ENCODE results near the gene ITPR3. TPM values are rescaled to one million over a fixed set of nuclear protein-coding genes. Genes with fewer than 3 reads are reported as not detected.

ITPR3 gene
- total and polyA plus RNA-seq, 2 donors (not counting 3 experiments of a cell fraction or from before 2014, with no cell fraction given) = 28.8 to 52.2 TPM

DNA sequence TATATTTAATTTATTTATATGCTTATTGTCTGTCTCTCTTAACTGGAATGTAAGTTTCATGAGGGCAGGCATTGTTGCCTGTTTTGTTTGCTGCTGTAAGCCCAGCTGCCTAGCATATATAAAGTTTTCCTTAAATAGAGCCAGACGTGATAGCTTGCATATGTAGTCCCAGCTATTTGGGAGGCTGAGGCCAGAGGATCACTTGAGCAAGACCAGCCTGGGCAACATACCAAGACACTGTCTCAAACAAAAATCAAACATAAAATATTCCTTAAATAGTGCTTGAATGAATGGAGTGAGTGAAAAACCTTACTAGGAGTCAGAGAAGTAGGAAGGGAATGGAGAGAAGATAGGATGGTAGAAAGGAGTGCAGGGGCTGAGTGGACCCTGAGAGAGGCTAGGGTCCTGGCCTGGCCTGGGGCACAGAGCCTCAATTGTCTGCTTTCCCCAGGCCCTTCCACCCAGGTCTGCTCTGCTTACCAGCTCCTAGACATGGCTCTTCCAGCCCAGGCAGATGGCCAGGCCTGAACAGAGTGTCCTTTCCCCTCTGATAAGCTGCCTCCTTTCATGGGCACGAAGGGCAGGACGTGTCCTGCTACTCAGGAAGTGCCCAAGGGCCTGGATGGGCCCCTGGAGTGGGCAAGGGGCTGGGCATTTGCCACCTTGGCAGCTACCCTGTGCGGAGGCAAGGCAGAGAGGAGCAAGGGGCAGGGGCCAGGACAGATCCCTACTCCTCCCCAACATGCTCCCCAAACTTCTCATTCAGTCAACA, 23.4 kb upstream of the ITPR3 start:
- H3K36me3 ChIP-seq (ENCODE audit: control insufficient read depth in 2 of 2, extremely low read depth in 1 of 2, insufficient read depth in 2 of 2, low read length in 2 of 2) = no peaks in the 10 kb centered on the region
- H3K4me3 ChIP-seq (replicated peaks in 1 of 3; ENCODE audit: insufficient read depth in 1 of 3, low read depth in 1 of 3, low read length in 3 of 3) = no peak overlapping the region
- H3K27me3 ChIP-seq (ENCODE audit: control insufficient read depth in 2 of 2, insufficient read depth in 2 of 2, low read length in 2 of 2) = no peaks in the 10 kb centered on the region
- H3K4me1 ChIP-seq (ENCODE audit: control insufficient read depth, extremely low read depth, insufficient read depth, low read length) = peaks cover 5% of the 10 kb centered on the region
- no peak overlapping the region for H3K27ac ChIP-seq (ENCODE audit: insufficient read depth, low read depth, low read length)
- FAIRE-seq = no peak
- DNase-seq (ENCODE audit: low read depth, low spot score) = no peak
- CTCF ChIA-PET = interaction anchor here (1.3 to 1.8 kb wide), 3 partner anchors 8 to 19 kb away, joined by 3 to 6 read pairs (median 6); no protein-coding TSS in a partner anchor
- no peak overlapping the region for H3K9ac ChIP-seq (replicated peaks; ENCODE audit: extremely low read depth, insufficient read depth, low read length)
- H2AFZ ChIP-seq (ENCODE audit: low read depth, low read length) = no peak overlapping the region
- dilution Hi-C loops (cut with MboI; ENCODE audit: extremely low pct_ligation_motif_present, low sequenced_read_pairs) = no loop called here
- no TSS peak for BruUV-seq (replicated peaks)
- POLR2A ChIA-PET = no interaction called here
- no peaks in the 10 kb centered on the region for H3K79me2 ChIP-seq (ENCODE audit: control insufficient read depth, insufficient read depth, low read length)
- H3K9me3 ChIP-seq (replicated peaks; ENCODE audit: control insufficient read depth, insufficient read depth, low read length) = no peaks in the 10 kb centered on the region
- H4K20me1 ChIP-seq (replicated peaks; ENCODE audit: control insufficient read depth, extremely low read depth, insufficient read depth, low read length) = no peaks in the 10 kb centered on the region
- intact Hi-C loops (cut with micrococcal nuclease) = no loop called here
- TF ChIP-seq MYC (IDR thresholded peaks at IDR 0.05; ENCODE audit: low read depth, low read length) (no peak), POLR2A (IDR thresholded peaks at IDR 0.05; ENCODE audit: low read depth, low read length) (no peak), JUN (IDR thresholded peaks at IDR 0.05; ENCODE audit: borderline replicate concordance, insufficient read depth, insufficient read length, low read depth) (no peak), GATA2 (IDR thresholded peaks at IDR 0.05; ENCODE audit: insufficient read depth, insufficient read length, low read depth, low read length) (no peak), POLR2AphosphoS5 (IDR thresholded peaks at IDR 0.05; ENCODE audit: insufficient read depth, low read depth, low read length) (no peak), FOS (IDR thresholded peaks at IDR 0.05; ENCODE audit: borderline replicate concordance, insufficient read depth, low read length) (no peak)
- TF ChIP-seq, protein P1, sequence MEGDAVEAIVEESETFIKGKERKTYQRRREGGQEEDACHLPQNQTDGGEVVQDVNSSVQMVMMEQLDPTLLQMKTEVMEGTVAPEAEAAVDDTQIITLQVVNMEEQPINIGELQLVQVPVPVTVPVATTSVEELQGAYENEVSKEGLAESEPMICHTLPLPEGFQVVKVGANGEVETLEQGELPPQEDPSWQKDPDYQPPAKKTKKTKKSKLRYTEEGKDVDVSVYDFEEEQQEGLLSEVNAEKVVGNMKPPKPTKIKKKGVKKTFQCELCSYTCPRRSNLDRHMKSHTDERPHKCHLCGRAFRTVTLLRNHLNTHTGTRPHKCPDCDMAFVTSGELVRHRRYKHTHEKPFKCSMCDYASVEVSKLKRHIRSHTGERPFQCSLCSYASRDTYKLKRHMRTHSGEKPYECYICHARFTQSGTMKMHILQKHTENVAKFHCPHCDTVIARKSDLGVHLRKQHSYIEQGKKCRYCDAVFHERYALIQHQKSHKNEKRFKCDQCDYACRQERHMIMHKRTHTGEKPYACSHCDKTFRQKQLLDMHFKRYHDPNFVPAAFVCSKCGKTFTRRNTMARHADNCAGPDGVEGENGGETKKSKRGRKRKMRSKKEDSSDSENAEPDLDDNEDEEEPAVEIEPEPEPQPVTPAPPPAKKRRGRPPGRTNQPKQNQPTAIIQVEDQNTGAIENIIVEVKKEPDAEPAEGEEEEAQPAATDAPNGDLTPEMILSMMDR (IDR thresholded peaks at IDR 0.05; ENCODE audit: extremely low read depth in 1 of 2, insufficient read depth in 1 of 2, low read depth in 1 of 2, low read length in 2 of 2) = no peak
- TF ChIP-seq, protein P2, sequence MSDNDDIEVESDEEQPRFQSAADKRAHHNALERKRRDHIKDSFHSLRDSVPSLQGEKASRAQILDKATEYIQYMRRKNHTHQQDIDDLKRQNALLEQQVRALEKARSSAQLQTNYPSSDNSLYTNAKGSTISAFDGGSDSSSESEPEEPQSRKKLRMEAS (IDR thresholded peaks at IDR 0.05; ENCODE audit: insufficient read depth, insufficient read length) = no peak
- H3K4me2 ChIP-seq (ENCODE audit: insufficient read depth, low read length) = no peak overlapping the region
- no peaks in the 10 kb centered on the region for H3K9me1 ChIP-seq (replicated peaks; ENCODE audit: control insufficient read depth, extremely low read depth, insufficient read depth, low read length)

Data from endothelial cell of umbilical vein (primary cell).